Measurements from ENCODE around the gene TNFSF10. TPM values are rescaled to one million over a fixed set of nuclear protein-coding genes. Genes with fewer than 3 reads are reported as not detected.

The TNFSF10 gene
- total RNA-seq, 1 donor from 2014 or later, result 7.4 TPM

GRCh38 chr3:172543884-172544283 is 20.7 kb upstream of the TNFSF10 start:
- Mint-ChIP-seq H3K9me3 (no peaks in the 10 kb centered on the region), H3K36me3 (ENCODE audit: low read depth) (no peaks in the 10 kb centered on the region), H3K27me3 (no peaks in the 10 kb centered on the region), H3K4me1 (peaks cover 31% of the 10 kb centered on the region), H3K27ac (no peak overlapping the region), H3K4me3 (no peak overlapping the region)
- CTCF ChIA-PET, result interaction anchor here (0.8 kb wide), 1 partner anchor 132 kb away, joined by 3 read pairs; no protein-coding TSS in a partner anchor
- TF ChIP-seq CTCF (IDR thresholded peaks at IDR 0.05), result no peak
- DNase-seq (no peak), ATAC-seq (ENCODE audit: low read depth) (no peak)
- intact Hi-C loops (cut with micrococcal nuclease), result no loop called here
- POLR2A ChIA-PET, result no interaction called here

GRCh38 chr3:172543419-172543818 is 20.2 kb upstream of the TNFSF10 start:
- ATAC-seq (ENCODE audit: low read depth), result no peak
- H3K27me3 Mint-ChIP-seq, result no peaks in the 10 kb centered on the region
- no peak overlapping the region for H3K27ac Mint-ChIP-seq
- no peak overlapping the region for H3K4me3 Mint-ChIP-seq
- H3K36me3 Mint-ChIP-seq (ENCODE audit: low read depth), result no peaks in the 10 kb centered on the region
- no peaks in the 10 kb centered on the region for H3K9me3 Mint-ChIP-seq
- POLR2A ChIA-PET, result no interaction called here
- CTCF ChIA-PET, result interaction anchor here (0.8 kb wide), 1 partner anchor 133 kb away, joined by 3 read pairs; no protein-coding TSS in a partner anchor
- no peak for DNase-seq
- intact Hi-C loops (cut with micrococcal nuclease), result no loop called here
- H3K4me1 Mint-ChIP-seq, result peaks cover 31% of the 10 kb centered on the region
- TF ChIP-seq CTCF (IDR thresholded peaks at IDR 0.05), result no peak

- CTCF ChIA-PET, result no interaction called here
- no peak overlapping the region for H3K4me3 Mint-ChIP-seq
- DNase-seq, result no peak
- intact Hi-C loops (cut with micrococcal nuclease), result no loop called here
- no peak for TF ChIP-seq CTCF (IDR thresholded peaks at IDR 0.05)
- no peaks in the 10 kb centered on the region for H3K9me3 Mint-ChIP-seq
- no peak for ATAC-seq (ENCODE audit: low read depth)
- no peaks in the 10 kb centered on the region for H3K36me3 Mint-ChIP-seq (ENCODE audit: low read depth)
- H3K27ac Mint-ChIP-seq, result no peak overlapping the region
- peaks cover 27% of the 10 kb centered on the region for H3K4me1 Mint-ChIP-seq
- H3K27me3 Mint-ChIP-seq, result no peaks in the 10 kb centered on the region
- POLR2A ChIA-PET, result no interaction called here
Measured at GRCh38 chr3:172542999-172543398, 19.8 kb upstream of the TNFSF10 start.

GRCh38 chr3:172541945-172542488 is 18.8 kb upstream of the TNFSF10 start:
- intact Hi-C loops (cut with micrococcal nuclease), result no loop called here
- POLR2A ChIA-PET, result no interaction called here
- no peak for TF ChIP-seq CTCF (IDR thresholded peaks at IDR 0.05)
- DNase-seq (no peak), ATAC-seq (ENCODE audit: low read depth) (no peak)
- Mint-ChIP-seq H3K4me1 (peaks cover 22% of the 10 kb centered on the region), H3K9me3 (no peaks in the 10 kb centered on the region), H3K27ac (no peak overlapping the region), H3K27me3 (no peaks in the 10 kb centered on the region), H3K4me3 (no peak overlapping the region), H3K36me3 (ENCODE audit: low read depth) (no peaks in the 10 kb centered on the region)
- CTCF ChIA-PET, result no interaction called here

- Mint-ChIP-seq H3K36me3 (ENCODE audit: low read depth) (no peaks in the 10 kb centered on the region), H3K4me3 (no peak overlapping the region), H3K9me3 (no peaks in the 10 kb centered on the region), H3K4me1 (peaks cover 21% of the 10 kb centered on the region), H3K27me3 (no peaks in the 10 kb centered on the region), H3K27ac (no peak overlapping the region)
- no peak for TF ChIP-seq CTCF (IDR thresholded peaks at IDR 0.05)
- no peak for ATAC-seq (ENCODE audit: low read depth)
- no peak for DNase-seq
- intact Hi-C loops (cut with micrococcal nuclease), result no loop called here
- ChIA-PET POLR2A (no interaction called here), CTCF (no interaction called here)
Measured at GRCh38 chr3:172540049-172540448, 16.8 kb upstream of the TNFSF10 start.

All from activated B cell treated with CpG ODN at 0.5 μM for 24 hours (primary cell).